Panc1 (cell line): Measurements from ENCODE around the gene RPS6KA1. TPM values are rescaled to one million over a fixed set of nuclear protein-coding genes. Genes with fewer than 3 reads are reported as not detected.
A peak's percentile ranks its signal among the peaks of the same experiment; 100 is the strongest.
"Not testable (repeated sequence)": the region's sequence is repeated elsewhere in the genome, so short reads cannot be mapped to it uniquely, and the experiment has no call there.

Source experiments
- ATAC-seq: fragments of 200-7000 bp; cut with Tn5 transposase; 2 replicates; pipeline ENCODE4 v1.9.1; 2020; ENCODE audit warnings: mild to moderate bottlenecking, moderate library complexity
- BruUV-seq: library from RNA; stranded (reverse); fragments of 400-500 nt; replicated peaks from 2 replicates; lab custom pipeline; 2021; lab: Mats Ljungman, UMichigan
- CTCF ChIA-PET: fragments of 300-600 bp; sonication (Branson Sonifier 250); formaldehyde crosslinking; loops from one replicate; lab custom pipeline; 2022; ENCODE audit warnings: antibody characterized with exemption; lab: Charles Lee
- POLR2A ChIA-PET: fragments of 300-600 bp; sonication (Branson Sonifier 250); formaldehyde crosslinking; loops from one replicate; lab custom pipeline; 2022; ENCODE audit warnings: antibody characterized with exemption; lab: Charles Lee
- DNase-seq: peaks from one replicate; pipeline ENCODE4 v3.0.0-alpha.2; 2010; ENCODE audit warnings: low read depth, low spot score
- H3K27ac ChIP-seq: 2 replicates; pipeline ENCODE4 v1.5.1; 2011; ENCODE audit warnings: mild to moderate bottlenecking, low read length, inconsistent platforms
- H3K27me3 ChIP-seq: fragments of 200-500 bp; sonication (Bioruptor generic); 2 replicates; pipeline ENCODE4 v1.6.0; 2014; ENCODE audit warnings: low read length, inconsistent platforms; ENCODE audit not compliant: control insufficient read depth, insufficient read depth
- H3K36me3 ChIP-seq: fragments of 200-500 bp; sonication (Bioruptor generic); 2 replicates; pipeline ENCODE4 v1.5.1; 2014; ENCODE audit warnings: inconsistent platforms, mild to moderate bottlenecking, low read length, moderate library complexity; ENCODE audit not compliant: control insufficient read depth, insufficient read depth
- H3K4me1 ChIP-seq: 2 replicates; pipeline ENCODE4 v1.5.1; 2011; ENCODE audit warnings: inconsistent platforms, mild to moderate bottlenecking, low read length, moderate library complexity; ENCODE audit not compliant: control insufficient read depth, insufficient read depth
- H3K4me3 ChIP-seq, 2 experiments: 2 replicates each; pipeline ENCODE4 v1.5.1; 2011 to 2012; ENCODE audit warnings: low read depth in 2 of 2, low read length in 2 of 2, mild to moderate bottlenecking in 2 of 2, inconsistent platforms in 1 of 2, moderate library complexity in 1 of 2
- H3K9me3 ChIP-seq: fragments of 200-500 bp; sonication (Bioruptor generic); 2 replicates; pipeline ENCODE4 v1.5.1; 2014; ENCODE audit warnings: low read depth, mild to moderate bottlenecking, inconsistent platforms, low read length, moderate library complexity; ENCODE audit not compliant: control insufficient read depth, insufficient read depth
- CTCF ChIP-seq: fragments of 450-650 bp; IDR thresholded peaks from 2 replicates; pipeline ENCODE4 v1.5.1; 2017; ENCODE audit warnings: mild to moderate bottlenecking
- POLR2AphosphoS5 ChIP-seq: IDR thresholded peaks from 2 replicates; pipeline ENCODE4 v1.6.1; 2012; ENCODE audit warnings: mild to moderate bottlenecking, low read depth, low read length, moderate library complexity
- REST ChIP-seq, 2 experiments: IDR thresholded peaks; 2 replicates each; pipeline ENCODE4 v1.6.1; 2011 to 2012; ENCODE audit warnings: low read depth in 2 of 2, control low read depth in 1 of 2, low read length in 1 of 2, mild to moderate bottlenecking in 1 of 2, moderate library complexity in 1 of 2; ENCODE audit not compliant: insufficient read depth in 1 of 2
- SIN3A ChIP-seq: IDR thresholded peaks from 2 replicates; pipeline ENCODE4 v1.6.1; 2012; ENCODE audit warnings: low read depth, mild to moderate bottlenecking, low read length, moderate library complexity, borderline replicate concordance; ENCODE audit not compliant: insufficient read depth
- TCF7L2 ChIP-seq: IDR thresholded peaks from 2 replicates; pipeline ENCODE4 v1.6.1; 2011; ENCODE audit warnings: mild to moderate bottlenecking, low read depth, low read length, inconsistent platforms
- in situ Hi-C: cut with HindIII; loops from 2 replicates; pipeline ENCODE4 v1.10.0; 2016; ENCODE audit warnings: low sequenced_read_pairs, low pct_unique_long_range_greater_than_20kb
- intact Hi-C: fragments of 100-400 bp; cut with micrococcal nuclease; formaldehyde crosslinking; loops from one replicate; pipeline ENCODE4 v1.10.0; 2022; ENCODE audit not compliant: unreplicated experiment
- total RNA-seq: library from RNA; stranded (reverse); gene quantifications from one replicate; pipeline ENCODE4 v1.2.1, GENCODE V29; 2021; ENCODE audit not compliant: unreplicated experiment

RPS6KA1 gene
- total RNA-seq, 1 experiment from 2014 or later: 44.0 TPM

- ChIA-PET POLR2A (no interaction called here), CTCF (no interaction called here)
- DNase-seq: no peak
- no TSS peak for BruUV-seq
- Histone ChIP-seq H3K27me3 (no peaks in the 10 kb centered on the region), H3K4me1 (no peaks in the 10 kb centered on the region), H3K4me3 (no peak overlapping the region), H3K36me3 (no peaks in the 10 kb centered on the region), H3K9me3 (no peaks in the 10 kb centered on the region), H3K27ac (no peak overlapping the region)
- in situ Hi-C loops: no loop called here
- intact Hi-C loops: no loop called here
- TF ChIP-seq SIN3A: no peak
- no peak for TF ChIP-seq REST (IDR thresholded peaks at IDR 0.05; ENCODE audit: insufficient read depth in 1 of 2, low read depth in 2 of 2, low read length in 1 of 2)
- TF ChIP-seq CTCF: no peak
- TF ChIP-seq POLR2AphosphoS5: no peak
- no peak for TF ChIP-seq TCF7L2
- ATAC-seq: 0 out of 2 replicates have a peak, but pooled peaks have one; percentile 65
Observed at GRCh38 chr1:26583646-26584485, 54.3 kb downstream of the RPS6KA1 start.

- H3K4me1 ChIP-seq, H3K36me3 ChIP-seq, ATAC-seq, H3K4me3 ChIP-seq, in situ Hi-C loops, H3K9me3 ChIP-seq, CTCF ChIA-PET, DNase-seq, H3K27me3 ChIP-seq, intact Hi-C loops, BruUV-seq, H3K27ac ChIP-seq, POLR2A ChIA-PET: not testable (repeated sequence)
Observed at GRCh38 chr1:26584588-26584987, 55.0 kb downstream of the RPS6KA1 start.

- intact Hi-C loops (no loop called here), in situ Hi-C loops (no loop called here)
- ChIA-PET CTCF (interaction anchor here (0.6 kb wide), 1 partner anchor 238 kb away, joined by 7 read pairs; no protein-coding TSS in a partner anchor), POLR2A (no interaction called here)
- no peaks in the 10 kb centered on the region for H3K36me3 ChIP-seq
- ATAC-seq (no peak), DNase-seq (no peak)
- BruUV-seq: no TSS peak
- TF ChIP-seq SIN3A: no peak
- TF ChIP-seq CTCF: no peak
- no peak for TF ChIP-seq POLR2AphosphoS5
- no peak for TF ChIP-seq REST (IDR thresholded peaks at IDR 0.05; ENCODE audit: insufficient read depth in 1 of 2, low read depth in 2 of 2, low read length in 1 of 2)
- TF ChIP-seq TCF7L2: no peak
- no peak overlapping the region for H3K27ac ChIP-seq
- no peak overlapping the region for H3K4me3 ChIP-seq
- no peaks in the 10 kb centered on the region for H3K27me3 ChIP-seq
- no peaks in the 10 kb centered on the region for H3K4me1 ChIP-seq
- H3K9me3 ChIP-seq: no peaks in the 10 kb centered on the region
Observed at GRCh38 chr1:26585471-26585870, 55.9 kb downstream of the RPS6KA1 start.
